HG03095 (cell line): ENCODE measurements around the gene DGUOK.
"Not testable (repeated sequence)": the region's sequence is repeated elsewhere in the genome, so short reads cannot be mapped to it uniquely, and the experiment has no call there.

Experiments used
- ATAC-seq: cut with Tn5 transposase; IDR thresholded peaks from one replicate; pipeline ENCODE4 v1.9.1; 2021; ENCODE audit warnings: moderate library complexity; ENCODE audit not compliant: unreplicated experiment

The DGUOK gene

GRCh38 chr2:73919596-73920228, 7.0 kb upstream of the DGUOK start:
- ATAC-seq, result no peak

GRCh38 chr2:73920577-73921545, 5.8 kb upstream of the DGUOK start:
- no peak for ATAC-seq

DNA sequence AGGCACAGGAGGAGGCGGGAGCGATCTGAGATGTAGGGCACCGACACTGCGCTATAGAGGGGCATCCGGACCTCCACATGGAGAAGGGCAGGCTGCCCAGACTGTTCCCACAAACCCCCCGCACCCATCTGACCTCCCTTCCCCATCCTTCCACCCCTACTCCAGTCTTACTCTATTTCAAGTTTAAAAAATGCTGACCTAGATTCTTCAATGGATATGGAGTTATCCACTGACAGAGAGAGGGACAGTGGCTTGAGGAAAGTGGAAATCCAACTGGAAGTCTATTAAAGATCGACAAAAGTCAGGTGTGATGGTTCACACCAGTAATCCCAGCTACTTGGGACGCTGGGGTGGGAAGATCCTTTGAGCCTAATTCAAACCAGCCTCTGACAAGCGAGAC, 5.1 kb upstream of the DGUOK start:
- ATAC-seq, result no peak

DNA sequence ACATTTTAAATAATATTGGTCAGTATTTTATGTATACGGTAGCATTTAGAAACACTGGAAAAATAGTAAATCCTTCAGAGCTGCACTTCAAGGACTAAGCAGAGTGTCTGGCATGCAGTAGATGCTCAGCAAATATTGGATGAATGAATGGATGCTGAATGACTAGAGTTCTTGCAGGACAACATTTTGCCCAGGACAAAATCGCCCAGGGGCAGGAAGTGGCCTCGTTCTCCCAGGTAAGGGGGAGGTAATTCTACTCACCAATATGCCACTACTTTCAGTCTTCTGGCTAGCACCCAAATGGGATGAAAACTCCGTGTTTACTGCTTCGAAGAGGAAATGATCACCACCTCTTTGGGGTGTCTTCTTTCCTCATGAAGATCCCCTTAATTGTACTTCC, 4.0 kb upstream of the DGUOK start:
- no peak for ATAC-seq

GRCh38 chr2:73925033-73925704, 1.5 kb upstream of the DGUOK start:
- no peak for ATAC-seq

DNA sequence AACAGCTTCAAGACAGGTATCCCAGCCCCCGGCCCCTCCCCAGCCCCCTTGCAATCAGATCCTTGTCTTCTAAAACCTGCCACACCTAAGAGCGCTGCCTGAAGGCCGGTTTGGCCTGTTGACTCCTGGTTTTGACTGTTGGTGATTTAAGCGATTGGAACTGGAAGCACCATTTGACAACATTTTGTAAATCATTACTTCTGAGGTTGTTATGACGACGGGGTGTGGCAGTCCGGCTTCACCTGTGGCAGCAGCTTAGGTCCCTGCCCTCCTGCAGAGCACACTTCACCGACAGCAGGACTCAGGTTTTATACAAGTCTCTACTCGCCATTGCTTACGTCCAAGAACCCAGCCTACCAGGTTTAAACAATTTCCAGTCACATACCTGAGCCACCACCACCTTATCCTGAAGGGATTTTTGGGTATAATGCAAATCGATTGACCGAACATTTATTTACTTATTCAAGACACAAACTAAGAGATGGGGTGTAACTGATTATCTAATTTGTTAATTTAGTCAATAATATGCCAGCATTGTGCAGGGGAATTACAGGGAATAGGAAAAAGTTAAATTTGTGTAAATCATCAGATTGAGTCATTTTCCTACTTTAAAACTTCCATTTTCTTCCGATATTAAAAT, 707 bp upstream of the DGUOK start:
- ATAC-seq, result no peak

DNA sequence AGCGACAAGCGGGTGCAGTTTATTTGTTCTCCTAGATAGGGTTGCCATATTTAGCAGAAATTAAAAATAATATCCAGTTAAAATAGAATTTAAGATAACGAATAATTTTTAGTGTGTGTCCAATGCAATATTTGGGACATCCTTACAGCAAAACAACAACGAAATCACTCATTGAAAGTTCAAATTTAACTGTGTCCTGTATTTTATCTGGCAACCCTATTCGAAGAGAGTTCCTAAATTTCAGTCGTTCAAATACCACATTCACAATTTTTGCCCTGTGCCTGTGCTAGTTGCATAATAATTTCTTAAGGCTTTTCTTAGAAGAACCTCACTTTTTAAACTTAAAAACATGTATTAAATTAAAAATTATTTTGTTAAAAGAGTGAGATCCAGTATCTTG, 664 bp downstream of the DGUOK start:
- no peak for ATAC-seq

DNA sequence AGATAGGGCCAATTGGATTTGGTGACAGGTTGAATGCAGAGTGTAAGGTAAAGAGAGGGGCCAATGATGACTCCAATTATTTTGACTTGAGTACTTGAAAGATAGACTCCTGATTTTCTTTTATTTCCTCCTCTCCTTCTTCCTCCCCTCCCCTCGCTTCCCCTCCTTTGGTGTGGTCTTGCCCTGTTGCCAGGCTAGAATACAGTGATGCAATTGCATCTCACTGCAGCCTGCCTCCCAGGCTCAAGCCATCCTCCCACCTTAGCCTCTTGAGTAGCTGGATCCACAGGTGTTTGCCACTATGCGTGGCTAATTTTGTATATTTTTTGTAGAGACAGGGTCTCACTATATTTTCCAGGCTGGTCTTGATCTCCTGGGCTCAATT, 2.3 kb downstream of the DGUOK start:
- no peak for ATAC-seq

GRCh38 chr2:73930386-73930785, 3.7 kb downstream of the DGUOK start:
- no peak for ATAC-seq

DNA sequence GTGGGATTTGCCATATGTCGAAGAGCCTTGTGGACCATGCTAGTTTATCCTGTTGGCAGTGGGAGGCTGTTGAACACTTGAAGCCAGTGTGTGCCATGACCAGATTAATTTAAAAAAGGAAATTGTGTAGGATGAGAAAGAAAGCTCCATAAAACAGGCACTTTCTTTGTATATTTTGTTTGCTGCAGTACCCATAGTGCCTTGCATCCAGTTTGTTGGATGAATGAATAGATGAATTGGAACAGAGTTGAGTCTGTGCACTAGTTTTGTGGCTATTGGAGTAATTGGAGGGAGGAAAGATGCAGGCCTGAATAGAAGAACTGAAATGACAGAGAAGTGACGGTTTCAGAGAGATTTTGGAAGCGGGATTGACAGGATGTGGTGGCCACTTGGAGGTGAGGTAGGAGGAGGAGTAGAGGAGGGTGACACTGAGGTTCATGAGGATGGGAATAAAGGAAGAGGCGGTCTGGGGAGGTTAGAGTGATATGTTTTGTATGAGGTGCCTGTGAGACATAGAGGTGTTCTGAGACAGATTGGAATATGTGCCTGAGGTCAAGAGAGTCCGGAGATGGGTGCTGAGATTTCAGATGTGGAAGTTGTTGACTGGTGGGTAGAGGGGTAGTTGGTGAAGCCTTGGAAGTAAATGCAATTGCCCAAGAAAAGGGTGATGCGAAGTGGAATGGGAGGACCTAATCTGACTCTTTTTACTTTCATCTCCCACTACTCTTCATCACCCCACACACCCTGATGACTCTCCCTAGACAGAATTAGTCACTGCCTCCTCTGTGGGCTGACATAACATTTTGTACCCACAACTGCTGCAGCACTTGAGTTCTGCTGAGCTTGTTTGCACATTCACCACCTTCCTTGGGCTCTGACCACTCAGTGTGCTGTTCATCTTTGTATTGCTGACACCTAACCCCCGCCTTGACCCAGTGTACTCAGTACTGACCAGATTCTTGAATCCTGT, 5.1 kb downstream of the DGUOK start:
- ATAC-seq, result no peak

- no peak for ATAC-seq
These were observed 6.5 kb downstream of the DGUOK start for GRCh38 chr2:73933194-73933593.

DNA sequence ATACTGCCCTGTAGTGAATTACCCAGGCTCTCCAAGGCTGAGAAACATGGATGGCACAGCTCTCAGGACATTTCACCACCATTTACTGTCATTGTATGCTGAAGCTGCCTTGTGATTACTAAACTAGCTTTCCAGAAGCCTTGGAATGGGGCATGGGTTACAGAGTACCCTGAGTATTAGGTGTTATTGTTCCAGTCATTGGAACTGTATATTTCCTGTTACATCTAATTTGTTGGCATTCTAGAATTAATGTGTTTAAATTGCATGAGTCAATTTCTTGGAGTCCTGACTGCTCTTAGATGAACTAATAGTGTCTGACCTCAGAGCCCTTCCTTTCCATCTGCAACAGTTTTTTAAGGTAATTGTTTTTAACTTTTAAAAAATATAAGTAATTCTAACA, 9.0 kb downstream of the DGUOK start:
- no peak for ATAC-seq

DNA sequence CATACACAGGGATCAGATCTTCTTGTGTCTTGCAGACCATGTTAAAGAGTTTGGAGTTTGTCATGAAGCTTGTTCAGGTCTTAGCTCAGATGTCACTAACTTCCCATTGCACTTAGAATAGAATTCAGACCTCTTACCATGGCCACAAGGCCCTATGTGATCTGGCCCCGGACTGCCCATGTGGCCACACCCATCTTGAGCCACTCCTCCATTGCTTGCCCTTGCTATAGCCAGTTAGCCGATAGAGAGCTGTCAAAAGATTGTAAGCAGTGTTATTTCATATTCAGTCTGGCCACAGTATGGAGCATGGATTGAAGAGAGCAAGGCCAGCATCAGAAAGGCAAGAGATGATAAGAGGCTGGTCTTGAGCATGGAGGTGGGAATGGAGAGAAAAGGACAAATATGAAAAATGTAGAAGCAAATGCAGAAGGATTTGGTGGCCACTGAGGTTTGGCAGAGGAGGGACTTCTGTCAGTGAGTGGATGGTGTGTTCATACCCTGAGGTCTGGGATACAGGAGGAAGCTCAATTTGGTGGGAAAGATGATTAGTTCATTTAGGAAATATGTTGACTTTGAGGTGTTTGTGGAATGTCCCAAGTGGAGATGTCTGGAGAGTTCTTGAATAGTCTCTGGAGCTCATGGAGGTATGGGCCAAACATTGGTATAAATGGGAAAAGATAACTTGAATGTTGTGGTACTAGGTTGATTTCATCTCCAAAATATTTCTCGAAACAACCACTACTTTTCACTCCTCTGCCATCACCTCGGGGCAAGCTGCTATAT, 10.6 kb downstream of the DGUOK start:
- no peak for ATAC-seq

- ATAC-seq, result no peak
These were observed 11.2 kb downstream of the DGUOK start for GRCh38 chr2:73937899-73938298.

GRCh38 chr2:73938718-73939352, 12.2 kb downstream of the DGUOK start:
- no peak for ATAC-seq

DNA sequence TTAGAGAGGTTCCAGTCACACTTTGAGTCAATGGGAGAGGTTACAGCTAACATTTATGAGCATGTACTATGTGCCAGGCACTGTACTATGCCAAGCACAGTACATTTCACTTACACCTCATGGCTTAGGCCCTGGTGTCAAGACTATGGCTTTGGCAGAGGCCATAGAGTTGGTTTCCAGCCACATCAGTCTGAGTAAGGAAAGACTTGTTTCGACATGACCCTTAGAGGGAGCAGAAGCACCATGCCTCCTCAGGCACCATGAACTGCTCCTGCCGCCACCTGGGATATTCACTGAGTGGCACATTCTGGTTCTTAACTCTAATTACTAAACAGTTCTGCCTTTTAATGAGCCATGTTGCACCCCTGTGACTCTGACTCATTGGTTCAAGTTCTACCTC, 12.7 kb downstream of the DGUOK start:
- ATAC-seq, result no peak

DNA sequence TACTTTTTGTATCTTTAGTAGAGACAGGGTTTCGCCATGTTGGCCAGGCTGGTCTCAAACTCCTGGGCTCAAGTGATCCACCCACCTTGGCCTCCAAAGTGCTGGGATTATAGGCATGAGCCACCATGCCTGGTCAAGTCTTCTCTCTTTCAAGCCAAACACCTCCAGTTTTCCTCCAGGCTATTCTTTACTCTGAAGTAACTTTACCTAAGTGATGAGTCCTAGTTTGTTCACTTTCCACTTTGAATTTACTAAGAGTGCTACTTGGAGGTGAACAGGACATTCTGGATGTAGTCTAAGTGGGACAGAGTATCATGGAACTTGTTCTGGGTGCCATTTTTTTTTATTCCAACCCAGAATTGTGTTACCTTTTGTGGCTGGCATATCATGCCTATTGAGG, 13.4 kb downstream of the DGUOK start:
- ATAC-seq, result not testable (repeated sequence)

- no peak for ATAC-seq
These were observed 16.0 kb downstream of the DGUOK start for GRCh38 chr2:73942664-73943063.

DNA sequence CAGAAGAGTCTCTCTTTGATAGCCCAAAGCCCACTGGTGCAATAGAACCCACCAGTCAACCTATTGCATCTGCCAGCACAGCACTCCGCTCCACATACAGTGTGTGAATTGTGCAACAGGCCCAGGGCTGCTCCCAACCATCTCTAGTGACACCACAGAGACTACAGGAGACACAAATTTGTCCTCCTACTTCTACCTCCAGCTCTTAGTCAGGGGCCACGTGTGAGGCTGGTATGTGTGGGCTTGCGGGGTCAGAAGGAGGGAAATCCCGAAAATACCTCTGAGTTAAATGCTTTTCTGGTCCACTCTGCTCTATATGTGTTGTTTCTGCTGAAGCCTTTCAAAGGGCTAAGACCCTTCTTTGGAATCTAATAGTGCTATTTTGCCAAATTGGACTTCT, 18.0 kb downstream of the DGUOK start:
- no peak for ATAC-seq
